ENCODE measurements around the gene AIMP2. TPM values are rescaled to one million over a fixed set of nuclear protein-coding genes. Genes with fewer than 3 reads are reported as not detected.
"Not testable (repeated sequence)": the region's sequence is repeated elsewhere in the genome, so short reads cannot be mapped to it uniquely, and the experiment has no call there.

The AIMP2 gene
- total RNA-seq, 2 donors from 2014 or later = 37.0 to 47.1 TPM

- ATAC-seq (ENCODE audit: insufficient number of reproducible peaks, low FRiP score, low read depth) (peak; percentile 43), DNase-seq (ENCODE audit: low spot score) (peak; percentile 16)
- Histone ChIP-seq H3K4me3 (no peak overlapping the region), H3K27ac (peak overlapping the region; percentile 42 to 49), H3K27me3 (replicated peaks; ENCODE audit: insufficient read depth) (no peaks in the 10 kb centered on the region), H3K9me3 (no peaks in the 10 kb centered on the region), H3K36me3 (peaks cover 19% of the 10 kb centered on the region), H3K4me1 (ENCODE audit: control insufficient read depth in 1 of 2, low read depth in 2 of 2) (no peaks in the 10 kb centered on the region)
- peak; percentile 52 for TF ChIP-seq CTCF (IDR thresholded peaks at IDR 0.05)
These were observed 11.8 kb upstream of the AIMP2 start for GRCh38 chr7:5997210-5997808.

- Histone ChIP-seq H3K9me3 (no peaks in the 10 kb centered on the region), H3K4me1 (ENCODE audit: control insufficient read depth in 1 of 2, low read depth in 2 of 2) (peaks cover 9 to 16% of the 10 kb centered on the region in 2 donors), H3K27me3 (replicated peaks; ENCODE audit: insufficient read depth) (no peaks in the 10 kb centered on the region), H3K27ac (no peak overlapping the region), H3K36me3 (peaks cover 13% of the 10 kb centered on the region), H3K4me3 (no peak overlapping the region)
- TF ChIP-seq CTCF (IDR thresholded peaks at IDR 0.05) = no peak
- DNase-seq (ENCODE audit: low spot score) = no peak
- no peak for ATAC-seq (ENCODE audit: insufficient number of reproducible peaks, low FRiP score, low read depth)
These were observed 1.7 kb upstream of the AIMP2 start for GRCh38 chr7:6007386-6007785.

DNA sequence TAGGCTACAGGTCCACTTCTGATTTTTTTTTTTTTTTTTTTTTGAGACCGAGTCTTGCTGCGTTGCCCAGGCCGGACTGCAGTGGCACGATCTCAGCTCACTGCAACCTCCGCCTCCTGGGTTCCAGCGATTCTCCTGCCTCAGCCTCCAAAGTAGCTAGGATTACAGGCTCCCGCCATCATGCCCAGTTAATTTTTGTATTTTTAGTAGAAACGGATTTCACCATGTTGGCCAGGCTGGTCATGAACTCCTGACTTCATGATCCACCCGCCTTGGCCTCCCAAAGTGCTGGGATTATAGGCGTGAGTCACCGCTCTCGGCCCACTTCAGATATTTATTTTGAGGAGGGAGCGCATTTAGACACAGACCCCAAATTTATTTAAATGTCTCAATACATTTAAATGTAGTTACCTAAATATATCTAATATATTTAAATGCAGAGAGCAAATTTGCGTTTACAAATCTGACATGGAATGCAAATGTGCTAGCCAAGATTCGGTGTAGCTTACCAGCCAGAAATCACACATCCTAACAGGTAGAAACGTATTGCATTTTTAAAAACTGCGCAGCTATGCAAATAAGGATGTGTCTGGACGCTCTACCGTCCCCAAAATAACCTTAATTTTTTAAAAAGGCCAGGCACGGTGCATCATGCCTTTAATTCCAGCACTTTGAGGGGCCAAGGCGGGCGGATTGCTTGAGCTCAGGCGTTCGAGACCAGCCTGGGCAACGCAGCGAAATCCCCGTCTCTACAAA, 1.1 kb upstream of the AIMP2 start:
- peaks cover 9 to 16% of the 10 kb centered on the region in 2 donors for H3K4me1 ChIP-seq (ENCODE audit: control insufficient read depth in 1 of 2, low read depth in 2 of 2)
- peak overlapping the region in 1 of 2 donors; percentile 82 for H3K27ac ChIP-seq
- ATAC-seq (ENCODE audit: insufficient number of reproducible peaks, low FRiP score, low read depth); H3K9me3 ChIP-seq; H3K36me3 ChIP-seq; H3K27me3 ChIP-seq (replicated peaks; ENCODE audit: insufficient read depth); DNase-seq (ENCODE audit: low spot score): not testable (repeated sequence)
- peak overlapping the region; percentile 88 for H3K4me3 ChIP-seq

GRCh38 chr7:6010370-6010769, 1.3 kb downstream of the AIMP2 start:
- H3K27ac ChIP-seq; H3K9me3 ChIP-seq; ATAC-seq (ENCODE audit: insufficient number of reproducible peaks, low FRiP score, low read depth); H3K27me3 ChIP-seq (replicated peaks; ENCODE audit: insufficient read depth); H3K36me3 ChIP-seq; DNase-seq (ENCODE audit: low spot score): not testable (repeated sequence)
- peaks cover 9 to 17% of the 10 kb centered on the region in 2 donors for H3K4me1 ChIP-seq (ENCODE audit: control insufficient read depth in 1 of 2, low read depth in 2 of 2)
- H3K4me3 ChIP-seq = peak overlapping the region; percentile 88

- no peak for TF ChIP-seq CTCF (IDR thresholded peaks at IDR 0.05)
- peaks cover 2% of the 10 kb centered on the region for H3K36me3 ChIP-seq
- H3K4me1 ChIP-seq (ENCODE audit: control insufficient read depth in 1 of 2, low read depth in 2 of 2) = peaks cover 9 to 26% of the 10 kb centered on the region in 2 donors
- ATAC-seq (ENCODE audit: insufficient number of reproducible peaks, low FRiP score, low read depth) (no peak), DNase-seq (ENCODE audit: low spot score) (no peak)
- no peak overlapping the region for H3K27ac ChIP-seq
- H3K27me3 ChIP-seq (replicated peaks; ENCODE audit: insufficient read depth) = no peaks in the 10 kb centered on the region
- H3K4me3 ChIP-seq = no peak overlapping the region
- H3K9me3 ChIP-seq = no peaks in the 10 kb centered on the region
These were observed 2.5 kb downstream of the AIMP2 start for GRCh38 chr7:6011541-6011940.

DNA sequence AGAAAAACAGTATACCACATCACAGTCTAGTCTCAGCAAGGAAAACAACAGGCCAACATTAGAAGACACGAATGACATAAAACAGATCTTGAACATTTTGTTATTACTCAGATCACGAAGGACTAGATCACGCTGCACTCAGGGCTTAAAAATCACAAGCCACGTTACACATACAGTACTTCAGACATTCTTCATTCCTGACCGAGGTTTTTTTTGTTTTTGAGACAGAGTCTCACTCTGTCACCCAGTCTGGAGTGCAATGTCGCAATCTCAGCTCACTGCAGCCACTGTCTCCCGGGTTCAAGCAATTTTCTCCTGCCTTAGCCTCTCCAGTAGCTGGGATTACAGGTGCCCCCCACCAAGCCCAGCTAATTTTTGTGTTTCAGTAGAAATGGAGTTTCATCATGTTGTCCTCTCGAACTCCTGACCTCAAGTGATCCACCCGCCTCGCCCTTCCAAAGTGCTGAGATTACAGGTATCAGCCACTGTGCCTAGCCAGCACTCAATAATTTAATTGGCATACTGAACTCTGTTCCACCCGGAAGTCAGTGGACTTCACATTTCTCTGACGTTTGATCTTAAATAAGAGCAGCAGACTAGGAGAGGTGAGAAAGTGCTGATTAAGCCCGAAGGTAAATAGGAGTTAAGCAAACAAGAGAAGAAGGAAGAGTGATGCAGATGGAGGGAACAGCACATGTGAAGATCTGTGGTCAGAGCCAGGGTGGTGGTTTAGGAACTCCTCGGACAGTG, 3.5 kb downstream of the AIMP2 start:
- peaks cover 3% of the 10 kb centered on the region for H3K36me3 ChIP-seq
- no peaks in the 10 kb centered on the region for H3K9me3 ChIP-seq
- DNase-seq (ENCODE audit: low spot score) (no peak), ATAC-seq (ENCODE audit: insufficient number of reproducible peaks, low FRiP score, low read depth) (no peak)
- no peak overlapping the region for H3K4me3 ChIP-seq
- peaks cover 9 to 26% of the 10 kb centered on the region in 2 donors for H3K4me1 ChIP-seq (ENCODE audit: control insufficient read depth in 1 of 2, low read depth in 2 of 2)
- H3K27me3 ChIP-seq (replicated peaks; ENCODE audit: insufficient read depth) = no peaks in the 10 kb centered on the region
- no peak for TF ChIP-seq CTCF (IDR thresholded peaks at IDR 0.05)
- H3K27ac ChIP-seq = no peak overlapping the region
